Type B pancreatic cell (in vitro differentiated cells): ENCODE results near the gene NFKB2. TPM values are rescaled to one million over a fixed set of nuclear protein-coding genes. Genes with fewer than 3 reads are reported as not detected.

ENCODE experiments used
- DNase-seq: peaks from one replicate; pipeline ENCODE4 v3.0.0; 2021; ENCODE audit warnings: mixed read lengths; ENCODE audit not compliant: unreplicated experiment; ENCODE audit errors: extremely low spot score
- H3K27ac Mint-ChIP-seq: 2 replicates; pipeline ENCODE4 v1.8.0; 2021; ENCODE audit warnings: mild to moderate bottlenecking, mixed read lengths
- H3K27me3 Mint-ChIP-seq: 2 replicates; pipeline ENCODE4 v1.8.0; 2021; ENCODE audit warnings: mixed read lengths
- H3K36me3 Mint-ChIP-seq: 2 replicates; pipeline ENCODE4 v1.8.0; 2021; ENCODE audit warnings: mixed read lengths
- H3K4me1 Mint-ChIP-seq: one replicate; pipeline ENCODE4 v1.8.0; 2021; ENCODE audit warnings: mixed read lengths; ENCODE audit not compliant: unreplicated experiment
- H3K4me3 Mint-ChIP-seq: 2 replicates; pipeline ENCODE4 v1.8.0; 2021; ENCODE audit warnings: mild to moderate bottlenecking, mixed read lengths
- H3K9me3 Mint-ChIP-seq: 2 replicates; pipeline ENCODE4 v1.8.0; 2021; ENCODE audit warnings: mixed read lengths
- total RNA-seq: library from RNA; stranded (reverse); gene quantifications from 2 replicates; pipeline ENCODE4 v1.2.1, GENCODE V29; 2021; ENCODE audit warnings: low replicate concordance
- TF ChIP-seq, protein P1 (sequence below): fragments of 200-600 bp; sonication (generic); conservative IDR thresholded peaks from 2 replicates; pipeline ENCODE4 v1.5.0; 2021; ENCODE audit warnings: antibody characterized with exemption, mild to moderate bottlenecking

NFKB2 gene
- total RNA-seq, 1 donor from 2014 or later = 29.7 TPM

DNA sequence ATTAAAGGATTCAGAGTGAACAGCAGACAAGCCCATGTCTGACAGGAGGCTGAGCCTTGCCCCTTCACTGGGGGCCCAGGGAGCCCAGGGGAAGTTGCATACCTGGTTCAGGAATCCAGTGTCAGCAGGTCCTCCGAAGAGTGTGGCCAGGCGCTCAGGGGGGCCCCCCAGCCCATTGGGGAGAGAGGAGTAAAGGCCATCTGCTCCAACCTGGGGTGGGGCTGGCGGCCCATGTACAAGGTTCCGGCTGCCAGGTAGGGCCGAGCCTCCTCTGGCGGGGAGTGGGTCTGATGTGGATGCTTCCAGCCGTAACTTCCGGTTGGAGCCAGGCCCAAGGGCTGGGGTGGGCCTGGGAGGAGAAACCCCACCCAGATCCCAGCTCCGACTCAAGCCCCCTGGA lies 20.8 kb downstream of the NFKB2 start:
- peak; percentile 71 for DNase-seq
- H3K9me3 Mint-ChIP-seq = no peaks in the 10 kb centered on the region
- TF ChIP-seq, protein P1, sequence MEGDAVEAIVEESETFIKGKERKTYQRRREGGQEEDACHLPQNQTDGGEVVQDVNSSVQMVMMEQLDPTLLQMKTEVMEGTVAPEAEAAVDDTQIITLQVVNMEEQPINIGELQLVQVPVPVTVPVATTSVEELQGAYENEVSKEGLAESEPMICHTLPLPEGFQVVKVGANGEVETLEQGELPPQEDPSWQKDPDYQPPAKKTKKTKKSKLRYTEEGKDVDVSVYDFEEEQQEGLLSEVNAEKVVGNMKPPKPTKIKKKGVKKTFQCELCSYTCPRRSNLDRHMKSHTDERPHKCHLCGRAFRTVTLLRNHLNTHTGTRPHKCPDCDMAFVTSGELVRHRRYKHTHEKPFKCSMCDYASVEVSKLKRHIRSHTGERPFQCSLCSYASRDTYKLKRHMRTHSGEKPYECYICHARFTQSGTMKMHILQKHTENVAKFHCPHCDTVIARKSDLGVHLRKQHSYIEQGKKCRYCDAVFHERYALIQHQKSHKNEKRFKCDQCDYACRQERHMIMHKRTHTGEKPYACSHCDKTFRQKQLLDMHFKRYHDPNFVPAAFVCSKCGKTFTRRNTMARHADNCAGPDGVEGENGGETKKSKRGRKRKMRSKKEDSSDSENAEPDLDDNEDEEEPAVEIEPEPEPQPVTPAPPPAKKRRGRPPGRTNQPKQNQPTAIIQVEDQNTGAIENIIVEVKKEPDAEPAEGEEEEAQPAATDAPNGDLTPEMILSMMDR = no peak
- peaks cover 10% of the 10 kb centered on the region for H3K4me1 Mint-ChIP-seq
- H3K27me3 Mint-ChIP-seq = peaks cover 75% of the 10 kb centered on the region
- no peaks in the 10 kb centered on the region for H3K36me3 Mint-ChIP-seq
- peak overlapping the region; percentile 42 for H3K4me3 Mint-ChIP-seq
- H3K27ac Mint-ChIP-seq = no peak overlapping the region

DNA sequence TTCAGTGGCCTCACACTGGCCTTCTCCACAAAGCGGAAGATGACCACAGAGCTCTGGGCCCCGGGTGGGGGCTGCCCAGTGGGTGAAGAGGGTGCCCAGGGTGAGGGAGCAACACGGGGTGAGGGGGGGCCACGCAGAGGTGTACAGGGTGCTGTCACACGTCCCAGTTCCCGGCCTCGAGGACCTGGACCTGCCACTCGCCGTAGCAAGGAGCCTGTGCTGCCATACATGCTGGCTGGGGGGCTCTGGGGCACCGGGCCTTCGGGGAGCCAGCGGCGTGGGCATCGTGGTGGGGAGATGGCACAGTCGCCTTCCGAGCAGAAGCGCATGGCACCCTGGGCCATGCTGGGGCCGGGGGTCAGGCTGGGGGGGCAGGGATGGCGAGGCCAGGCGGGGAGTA lies 21.2 kb downstream of the NFKB2 start:
- H3K27me3 Mint-ChIP-seq = peaks cover 71% of the 10 kb centered on the region
- no peak overlapping the region for H3K4me3 Mint-ChIP-seq
- TF ChIP-seq, protein P1 = no peak
- H3K27ac Mint-ChIP-seq = no peak overlapping the region
- no peak for DNase-seq
- H3K36me3 Mint-ChIP-seq = no peaks in the 10 kb centered on the region
- H3K9me3 Mint-ChIP-seq = no peaks in the 10 kb centered on the region
- peaks cover 8% of the 10 kb centered on the region for H3K4me1 Mint-ChIP-seq

DNA sequence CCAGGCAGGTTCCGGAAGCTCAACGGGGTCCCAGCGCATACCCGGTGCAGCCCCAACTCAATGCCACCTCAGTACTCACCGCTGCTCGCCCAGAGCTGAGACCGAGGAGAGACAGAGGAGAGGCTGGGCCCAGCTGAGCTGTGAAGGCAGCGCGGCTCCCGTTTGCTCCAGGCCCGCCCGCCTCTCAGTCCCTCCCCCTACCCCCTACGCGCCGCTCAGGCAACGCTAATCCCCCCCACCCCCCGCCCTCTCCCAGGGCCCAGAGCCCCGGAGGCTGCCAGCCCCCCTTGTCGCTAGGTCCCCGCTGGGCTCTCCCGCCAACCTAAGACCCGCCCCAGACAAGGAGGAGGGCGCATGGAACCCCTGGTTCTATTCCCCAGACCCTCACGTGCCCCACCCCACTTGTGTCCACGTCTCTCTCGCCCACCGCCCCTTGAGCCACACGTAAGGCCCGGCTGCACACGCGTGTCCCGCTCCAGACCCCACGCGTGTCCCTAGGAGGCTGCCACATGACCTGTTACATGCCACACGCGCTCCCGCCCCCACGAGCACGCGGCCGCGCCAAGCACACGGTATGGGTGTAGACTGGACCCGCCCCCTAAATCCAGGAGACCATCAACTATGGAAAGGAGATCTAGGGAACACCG lies 23.2 kb downstream of the NFKB2 start, which contains the start of gene PSD:
PSD (minus strand) TSS at position 164 of the 647 bp plus-strand sequence. CDS start 1,747 bp downstream, outside the sequence.
- peak; percentile 66 for DNase-seq
- peak within 1 kb of the TSS; percentile 51 for H3K27ac Mint-ChIP-seq
- no peaks in the 10 kb centered on the region for H3K36me3 Mint-ChIP-seq
- H3K9me3 Mint-ChIP-seq = no peaks in the 10 kb centered on the region
- peaks cover 53% of the 10 kb centered on the region for H3K27me3 Mint-ChIP-seq
- peaks cover 5% of the 10 kb centered on the region for H3K4me1 Mint-ChIP-seq
- TF ChIP-seq, protein P1 = no peak
- H3K4me3 Mint-ChIP-seq = peak within 1 kb of the TSS; percentile 95

DNA sequence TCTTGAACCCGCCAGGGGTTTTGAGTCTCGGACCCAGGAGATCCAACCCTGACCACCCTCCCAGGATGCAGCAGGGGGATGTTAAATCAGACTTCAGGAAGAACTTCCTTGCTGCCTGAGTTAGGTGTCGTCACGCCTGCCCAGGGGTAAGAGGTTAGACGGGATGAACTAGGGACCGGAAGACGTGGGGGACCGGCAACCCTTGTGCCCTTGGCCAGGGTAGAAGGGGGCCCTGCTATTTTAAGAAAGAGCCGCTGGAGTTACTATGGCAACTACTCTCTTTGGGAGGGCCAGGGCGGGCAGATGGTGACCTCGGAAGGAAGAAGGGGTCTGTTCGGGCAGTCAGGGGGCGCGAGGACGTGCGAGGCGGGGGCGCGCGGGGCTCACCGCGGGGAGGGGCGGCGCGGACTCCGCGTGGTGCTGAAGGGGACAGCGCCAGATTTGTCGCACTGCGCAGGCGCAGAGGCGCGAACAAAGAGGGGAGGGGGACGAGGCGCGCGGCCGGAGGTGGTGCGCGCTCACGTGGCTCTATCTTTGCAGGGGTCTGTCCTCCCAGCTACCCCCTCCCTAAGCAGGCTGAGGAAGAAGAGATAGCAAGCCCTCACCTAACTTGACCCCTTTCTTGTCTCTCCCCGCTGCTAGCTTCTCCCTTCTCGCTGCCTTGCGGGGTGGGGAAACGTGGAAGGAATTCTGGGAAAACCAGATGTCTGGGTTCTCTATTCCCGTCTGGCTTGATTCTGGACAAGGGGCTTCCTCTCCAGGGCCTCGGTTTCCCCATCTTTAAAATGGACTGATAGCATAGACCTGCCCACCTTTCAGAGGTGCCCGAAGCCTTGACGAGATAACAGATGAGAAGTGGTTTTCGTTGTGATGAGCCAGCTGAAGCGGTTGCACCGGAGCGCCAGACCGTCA lies 24.0 kb downstream of the NFKB2 start:
- TF ChIP-seq, protein P1 = no peak

DNA sequence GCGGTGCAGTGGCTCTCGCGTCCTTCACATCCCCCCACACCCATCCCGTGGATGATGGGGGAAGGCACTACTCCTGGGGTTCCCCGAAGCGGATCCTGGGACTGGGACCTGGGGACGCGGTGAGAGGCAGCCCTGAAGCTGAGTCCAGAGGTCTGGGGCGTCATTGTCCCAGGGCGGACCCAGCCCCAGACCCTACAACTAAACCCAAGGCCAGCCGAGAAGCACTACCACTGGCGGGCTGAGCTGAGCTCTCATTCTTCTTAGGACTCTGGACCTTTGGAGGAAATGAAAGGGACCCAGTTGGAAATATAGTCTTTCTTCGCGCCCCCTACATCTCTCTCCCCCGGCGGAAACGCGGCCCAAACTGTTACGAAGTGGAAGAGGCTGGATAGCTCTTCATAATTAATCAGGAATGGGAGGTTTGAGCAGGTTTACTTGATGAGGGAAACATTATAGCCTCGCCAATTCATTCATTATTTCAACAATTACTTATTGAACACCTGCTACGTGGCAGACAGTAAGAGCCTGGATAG lies 24.7 kb downstream of the NFKB2 start:
- Mint-ChIP-seq H3K27me3 (peaks cover 41% of the 10 kb centered on the region), H3K4me1 (peaks cover 5% of the 10 kb centered on the region), H3K36me3 (no peaks in the 10 kb centered on the region), H3K9me3 (no peaks in the 10 kb centered on the region), H3K4me3 (peak overlapping the region; percentile 95), H3K27ac (peak overlapping the region; percentile 98)
- TF ChIP-seq, protein P1 = no peak
- DNase-seq = peak; percentile 67

More for the DNA sequence above, 24.0 kb downstream of the NFKB2 start:
- Mint-ChIP-seq H3K27me3 (peaks cover 46% of the 10 kb centered on the region), H3K4me3 (peak overlapping the region; percentile 95), H3K27ac (peak overlapping the region; percentile 98), H3K9me3 (no peaks in the 10 kb centered on the region), H3K4me1 (peaks cover 5% of the 10 kb centered on the region), H3K36me3 (no peaks in the 10 kb centered on the region)
- peak; percentile 84 for DNase-seq
